Chondrocyte (in vitro differentiated cells): ENCODE results near the gene MYL3. TPM values are rescaled to one million over a fixed set of nuclear protein-coding genes. Genes with fewer than 3 reads are reported as not detected.

Source experiments
- DNase-seq: peaks from one replicate; pipeline ENCODE4 v3.0.0; 2021; ENCODE audit warnings: mixed read lengths, low spot score
- H3K27ac Mint-ChIP-seq: one replicate; pipeline ENCODE4 v1.8.0; 2021; ENCODE audit warnings: mild to moderate bottlenecking, moderate library complexity, mixed read lengths; ENCODE audit not compliant: unreplicated experiment
- H3K27me3 Mint-ChIP-seq: 2 replicates; pipeline ENCODE4 v1.8.0; 2021; ENCODE audit warnings: low read depth, mixed read lengths
- H3K36me3 Mint-ChIP-seq: 2 replicates; pipeline ENCODE4 v1.8.0; 2021; ENCODE audit warnings: low read depth, mixed read lengths
- H3K4me1 Mint-ChIP-seq: 2 replicates; pipeline ENCODE4 v1.8.0; 2021; ENCODE audit warnings: low read depth, mild to moderate bottlenecking, mixed read lengths
- H3K4me3 Mint-ChIP-seq: one replicate; pipeline ENCODE4 v1.8.0; 2021; ENCODE audit warnings: mild to moderate bottlenecking, moderate library complexity, mixed read lengths; ENCODE audit not compliant: unreplicated experiment
- H3K9me3 Mint-ChIP-seq: 2 replicates; pipeline ENCODE4 v1.8.0; 2021; ENCODE audit warnings: low read depth, mixed read lengths
- CTCF ChIP-seq: fragments of 200-600 bp; sonication (generic); IDR thresholded peaks from 2 replicates; pipeline ENCODE4 v1.5.0; 2021; ENCODE audit warnings: antibody characterized with exemption, mild to moderate bottlenecking, moderate library complexity
- total RNA-seq: library from RNA; stranded (reverse); gene quantifications from 3 replicates; pipeline ENCODE4 v1.2.1, GENCODE V29; 2021

The MYL3 gene
- total RNA-seq, 1 donor from 2014 or later, result 0.22 TPM

- peaks cover 9% of the 10 kb centered on the region for H3K4me1 Mint-ChIP-seq
- DNase-seq, result peak; percentile 81
- no peaks in the 10 kb centered on the region for H3K36me3 Mint-ChIP-seq
- no peaks in the 10 kb centered on the region for H3K9me3 Mint-ChIP-seq
- no peak overlapping the region for H3K4me3 Mint-ChIP-seq
- H3K27ac Mint-ChIP-seq, result no peak overlapping the region
- peaks cover 17% of the 10 kb centered on the region for H3K27me3 Mint-ChIP-seq
- TF ChIP-seq CTCF, result no peak
Observed at GRCh38 chr3:46865031-46865507, 1.8 kb upstream of the MYL3 start.

- no peak overlapping the region for H3K4me3 Mint-ChIP-seq
- H3K9me3 Mint-ChIP-seq, result no peaks in the 10 kb centered on the region
- H3K36me3 Mint-ChIP-seq, result no peaks in the 10 kb centered on the region
- H3K27ac Mint-ChIP-seq, result no peak overlapping the region
- no peak for TF ChIP-seq CTCF
- peaks cover 3% of the 10 kb centered on the region for H3K4me1 Mint-ChIP-seq
- peak; percentile 76 for DNase-seq
- H3K27me3 Mint-ChIP-seq, result peaks cover 10% of the 10 kb centered on the region
Observed at GRCh38 chr3:46864061-46864881, 1.0 kb upstream of the MYL3 start.

GRCh38 chr3:46862369-46863025 lies 747 bp downstream of the MYL3 start:
- Mint-ChIP-seq H3K36me3 (no peaks in the 10 kb centered on the region), H3K27me3 (peaks cover 20% of the 10 kb centered on the region), H3K4me3 (no peak overlapping the region), H3K27ac (no peak overlapping the region), H3K4me1 (peaks cover 2% of the 10 kb centered on the region), H3K9me3 (no peaks in the 10 kb centered on the region)
- TF ChIP-seq CTCF, result no peak
- peak; percentile 58 for DNase-seq

GRCh38 chr3:46861605-46862368 lies 1.5 kb downstream of the MYL3 start:
- Mint-ChIP-seq H3K9me3 (no peaks in the 10 kb centered on the region), H3K36me3 (no peaks in the 10 kb centered on the region), H3K4me1 (peaks cover 2% of the 10 kb centered on the region), H3K27me3 (peaks cover 20% of the 10 kb centered on the region), H3K4me3 (no peak overlapping the region), H3K27ac (no peak overlapping the region)
- TF ChIP-seq CTCF, result no peak
- DNase-seq, result peak; percentile 62
